Ovary (tissue), 9 donors: ENCODE measurements around the gene ETAA1. TPM values are rescaled to one million over a fixed set of nuclear protein-coding genes. Genes with fewer than 3 reads are reported as not detected.

Experiments used
- DNase-seq, 5 donors: peaks; one replicate each; pipeline ENCODE4 v3.0.0-alpha.2; 2019 to 2020
- H3K27ac ChIP-seq, 2 donors: fragments of 200-600 bp; one replicate each; pipeline versions ENCODE4 v1.5.1 to v1.8.0; 2019 to 2022
- H3K27me3 ChIP-seq: fragments of 200-600 bp; one replicate; pipeline ENCODE4 v1.8.0; 2022
- H3K36me3 ChIP-seq: fragments of 200-600 bp; sonication (generic); one replicate; pipeline ENCODE4 v1.5.1; 2019
- H3K4me1 ChIP-seq: one replicate; pipeline ENCODE4 v1.8.1; 2013; ENCODE audit warnings: mild to moderate bottlenecking, moderate library complexity; ENCODE audit not compliant: insufficient read depth
- H3K4me3 ChIP-seq: fragments of 200-600 bp; sonication (generic); one replicate; pipeline ENCODE4 v1.5.1; 2017
- H3K9me3 ChIP-seq, 2 donors: fragments of 200-600 bp in 1 of 2; sonication (generic) in 1 of 2; one replicate each; pipeline versions ENCODE4 v1.5.1 to v1.8.1; 2013 to 2019; ENCODE audit warnings: mild to moderate bottlenecking in 1 of 2, moderate library complexity in 1 of 2
- EP300 ChIP-seq: sonication (generic); formaldehyde crosslinking; IDR thresholded peaks from one replicate; pipeline ENCODE4 v1.6.1; 2017; ENCODE audit warnings: antibody characterized with exemption
- POLR2A ChIP-seq: fragments of 450-650 bp; IDR thresholded peaks from one replicate; pipeline ENCODE4 v1.6.1; 2017; ENCODE audit warnings: antibody characterized with exemption, mild to moderate bottlenecking, moderate library complexity
- WGBS, 3 donors: extraction: QIAGEN DNeasy Blood & Tissue Kit in 1 of 3; methylation state at CpG; one replicate each; pipeline versions ENCODE4 v1.1.5 to v1.1.7; 2013 to 2017; 5-methylcytosine and 5-hydroxymethylcytosine counted together
- intact Hi-C, 4 donors: fragments of 100-400 bp; cut with DNase I; formaldehyde crosslinking; loops; one replicate each; pipeline versions ENCODE4 v1.11.0 to v1.15.1; 2022 to 2023
- polyA plus RNA-seq, 2 donors: library from polyadenylated mRNA; stranded (reverse); fragments of 200-250 nt in 1 of 2; fragments of 350-450 nt in 1 of 2; fragmentation: Illumina TruSeq in 1 of 2; extraction: RNeasy Lipid Tissue Mini Kit (QIAGEN cat#74804) in 1 of 2; gene quantifications; one replicate each; pipeline ENCODE4 v1.2.3, GENCODE V29; 2013 to 2014
- total RNA-seq, 7 donors: library from RNA; depleted of rRNA in 2 of 7; stranded (reverse); fragments of >200 nt in 2 of 7; fragmentation: NEBNext Ultra II Directional in 3 of 7; extraction: Animal tissue kit (Norgen Biotek cat#: 25700) in 3 of 7; gene quantifications; one replicate each; pipeline versions ENCODE4 v1.1.0 to v1.2.4, GENCODE V29; 2016 to 2023
- TF ChIP-seq, protein P1 (sequence below), 3 donors: fragments of 450-650 bp in 2 of 3; fragments of 200-600 bp in 1 of 3; IDR thresholded peaks; one replicate each; pipeline versions ENCODE4 v1.5.1 to v1.8.0; 2016 to 2022; ENCODE audit warnings: antibody characterized with exemption in 3 of 3, mild to moderate bottlenecking in 1 of 3
- donor health status: DM: no; HTN: no; CAD: no; lungs with moderate emphysema.
- donor health status: DM: no; HTN: no; CAD: no.
- donor health status: Bipolar disorder and iron deficiency.
- donor health status: DM: yes; HTN: yes; CAD: no.
- donor health status: DM: no; HTN: no; CAD: no.
- donor health status: DM: yes; HTN: yes; CAD: no.

ETAA1 gene
- total and polyA plus RNA-seq, 9 donors: 8.8 to 22.7 (median 12.8) TPM

DNA sequence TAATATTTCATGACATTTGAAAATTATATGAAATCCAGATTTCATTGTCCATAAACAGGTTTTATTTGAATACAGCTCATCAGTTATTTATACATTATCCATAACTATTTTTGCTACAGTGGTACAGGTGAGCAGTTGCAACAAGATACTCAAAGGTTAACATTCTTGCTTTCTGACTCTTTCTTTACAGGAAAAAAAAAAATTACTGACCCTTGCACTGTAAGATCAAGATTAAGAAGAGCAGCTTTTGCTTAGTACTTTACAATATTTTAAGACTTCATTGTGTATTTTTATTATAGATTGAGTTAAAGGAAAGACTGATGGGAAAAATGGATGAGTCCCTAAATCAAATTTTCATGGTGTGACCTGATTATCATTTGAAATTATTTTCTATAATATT, 11.2 kb downstream of the ETAA1 start:
- Histone ChIP-seq H3K27ac (no peak overlapping the region), H3K27me3 (peaks cover 4% of the 10 kb centered on the region), H3K36me3 (no peaks in the 10 kb centered on the region), H3K4me1 (no peaks in the 10 kb centered on the region), H3K9me3 (no peaks in the 10 kb centered on the region), H3K4me3 (no peak overlapping the region)
- DNase-seq: no peak
- intact Hi-C loops: no loop called here
- TF ChIP-seq POLR2A: no peak

DNA sequence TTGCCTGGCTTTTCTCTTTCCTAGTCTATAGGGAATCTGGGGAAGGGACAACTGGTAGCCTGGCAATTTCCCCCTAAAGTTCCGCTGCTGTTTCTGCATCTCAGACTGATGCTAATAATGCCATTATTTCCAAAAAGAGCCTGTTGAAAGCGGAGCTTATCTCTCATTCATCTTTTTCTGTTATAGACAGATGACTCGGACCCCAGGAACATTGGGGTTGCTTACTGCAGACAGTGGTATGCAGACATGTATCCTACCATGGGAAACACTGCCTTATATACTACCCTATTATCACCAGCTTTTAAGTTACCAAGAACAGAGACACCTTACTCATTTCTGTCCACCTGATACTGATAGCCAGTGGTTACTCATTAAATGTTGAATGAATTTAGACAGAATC, 15.3 kb downstream of the ETAA1 start:
- DNase-seq: no peak
- H3K4me1 ChIP-seq: no peaks in the 10 kb centered on the region
- no peaks in the 10 kb centered on the region for H3K36me3 ChIP-seq
- intact Hi-C loops: no loop called here
- TF ChIP-seq, protein P1, sequence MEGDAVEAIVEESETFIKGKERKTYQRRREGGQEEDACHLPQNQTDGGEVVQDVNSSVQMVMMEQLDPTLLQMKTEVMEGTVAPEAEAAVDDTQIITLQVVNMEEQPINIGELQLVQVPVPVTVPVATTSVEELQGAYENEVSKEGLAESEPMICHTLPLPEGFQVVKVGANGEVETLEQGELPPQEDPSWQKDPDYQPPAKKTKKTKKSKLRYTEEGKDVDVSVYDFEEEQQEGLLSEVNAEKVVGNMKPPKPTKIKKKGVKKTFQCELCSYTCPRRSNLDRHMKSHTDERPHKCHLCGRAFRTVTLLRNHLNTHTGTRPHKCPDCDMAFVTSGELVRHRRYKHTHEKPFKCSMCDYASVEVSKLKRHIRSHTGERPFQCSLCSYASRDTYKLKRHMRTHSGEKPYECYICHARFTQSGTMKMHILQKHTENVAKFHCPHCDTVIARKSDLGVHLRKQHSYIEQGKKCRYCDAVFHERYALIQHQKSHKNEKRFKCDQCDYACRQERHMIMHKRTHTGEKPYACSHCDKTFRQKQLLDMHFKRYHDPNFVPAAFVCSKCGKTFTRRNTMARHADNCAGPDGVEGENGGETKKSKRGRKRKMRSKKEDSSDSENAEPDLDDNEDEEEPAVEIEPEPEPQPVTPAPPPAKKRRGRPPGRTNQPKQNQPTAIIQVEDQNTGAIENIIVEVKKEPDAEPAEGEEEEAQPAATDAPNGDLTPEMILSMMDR (IDR thresholded peaks at IDR 0.05): no peak
- no peak for TF ChIP-seq EP300
- H3K27me3 ChIP-seq: no peaks in the 10 kb centered on the region
- no peaks in the 10 kb centered on the region for H3K9me3 ChIP-seq
- no peak overlapping the region for H3K27ac ChIP-seq
- no peak overlapping the region for H3K4me3 ChIP-seq
- WGBS, 3 donors: 95 to 96% (median 96%) methylated on average over 3 of the region's 3 CpGs

DNA sequence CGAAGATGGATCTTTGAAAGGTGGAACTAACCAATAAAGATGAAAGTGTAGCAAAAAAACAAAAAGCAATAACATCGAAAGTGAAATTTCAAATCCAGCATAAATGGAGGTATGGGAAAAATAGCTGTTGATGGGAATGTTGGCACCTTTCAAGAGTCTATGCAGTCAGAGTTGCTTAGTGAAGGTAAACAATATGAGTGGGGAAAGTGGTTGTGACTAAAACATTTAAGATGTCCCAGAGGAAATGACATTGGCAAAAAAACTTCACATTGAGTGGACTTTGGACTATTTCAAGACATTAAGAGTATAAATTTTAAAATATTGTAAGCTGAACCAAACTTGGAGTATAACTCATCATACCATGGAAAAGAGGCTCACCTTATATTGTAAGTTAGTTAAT, 17.7 kb downstream of the ETAA1 start:
- H3K27ac ChIP-seq: no peak overlapping the region
- TF ChIP-seq POLR2A: no peak
- TF ChIP-seq, protein P1 (IDR thresholded peaks at IDR 0.05): no peak
- no peak for TF ChIP-seq EP300
- no peaks in the 10 kb centered on the region for H3K4me1 ChIP-seq
- no peaks in the 10 kb centered on the region for H3K9me3 ChIP-seq
- no peak for DNase-seq
- 92 to 97% (median 96%) methylated on average over 2 of the region's 2 CpGs for WGBS, 3 donors
- no peaks in the 10 kb centered on the region for H3K36me3 ChIP-seq
- H3K27me3 ChIP-seq: no peaks in the 10 kb centered on the region
- H3K4me3 ChIP-seq: no peak overlapping the region
- intact Hi-C loops: no loop called here

DNA sequence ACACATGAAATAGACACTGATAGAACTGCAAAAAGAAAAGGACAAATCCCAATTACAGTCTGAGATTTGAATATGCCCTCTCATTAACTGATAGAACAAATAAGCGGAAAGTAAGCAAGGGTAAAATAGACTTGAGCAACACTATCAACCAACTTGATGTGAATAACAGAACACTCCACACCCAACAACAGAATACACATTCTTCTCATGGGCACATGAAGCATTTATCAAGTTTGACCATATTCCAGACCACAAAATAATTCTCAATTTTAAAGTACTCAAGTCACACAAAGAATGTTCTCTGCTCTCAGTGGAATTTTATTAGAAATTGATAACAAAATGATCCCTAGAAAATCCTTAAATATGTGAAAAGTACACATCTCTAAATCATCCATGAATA, 19.0 kb downstream of the ETAA1 start:
- intact Hi-C loops: no loop called here
- DNase-seq: no peak
- Histone ChIP-seq H3K9me3 (no peaks in the 10 kb centered on the region), H3K27ac (no peak overlapping the region), H3K4me3 (no peak overlapping the region), H3K36me3 (no peaks in the 10 kb centered on the region), H3K4me1 (no peaks in the 10 kb centered on the region), H3K27me3 (no peaks in the 10 kb centered on the region)
- TF ChIP-seq, protein P1 (IDR thresholded peaks at IDR 0.05): no peak
- TF ChIP-seq EP300 (no peak), POLR2A (no peak)
- 96 to 100% (median 98%) methylated on average over 1 of the region's 1 CpG for WGBS, 3 donors

DNA sequence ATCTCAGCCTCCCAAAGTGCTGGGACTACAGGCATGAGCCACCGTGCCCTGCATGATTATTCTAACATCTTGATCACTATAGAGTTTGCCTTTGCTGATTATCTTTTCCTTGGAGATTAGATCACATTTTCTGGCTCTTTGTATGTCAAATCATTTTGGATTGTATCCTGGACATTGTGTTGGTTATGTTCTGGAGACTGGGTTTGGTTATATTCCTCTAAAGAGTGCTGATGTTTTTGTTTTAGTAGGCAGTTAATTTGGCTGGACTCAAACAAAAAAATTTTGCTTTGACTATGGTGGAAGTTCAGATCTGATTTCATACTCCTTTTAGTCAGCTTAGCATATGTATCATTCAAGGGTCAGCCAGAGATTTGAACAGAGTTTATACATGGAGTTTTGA, 26.4 kb downstream of the ETAA1 start:
- Histone ChIP-seq H3K36me3 (no peaks in the 10 kb centered on the region), H3K4me3 (no peak overlapping the region), H3K27ac (no peak overlapping the region), H3K4me1 (no peaks in the 10 kb centered on the region), H3K9me3 (peaks cover 0 to 6% of the 10 kb centered on the region in 2 donors), H3K27me3 (no peaks in the 10 kb centered on the region)
- WGBS, 3 donors: 96 to 100% (median 96%) methylated on average over 1 of the region's 1 CpG
- intact Hi-C loops: no loop called here
- no peak for DNase-seq
- TF ChIP-seq, protein P1 (IDR thresholded peaks at IDR 0.05): no peak
- TF ChIP-seq POLR2A: no peak
- TF ChIP-seq EP300: no peak
